Measurements from ENCODE around the gene CD68.

Gene CD68

DNA sequence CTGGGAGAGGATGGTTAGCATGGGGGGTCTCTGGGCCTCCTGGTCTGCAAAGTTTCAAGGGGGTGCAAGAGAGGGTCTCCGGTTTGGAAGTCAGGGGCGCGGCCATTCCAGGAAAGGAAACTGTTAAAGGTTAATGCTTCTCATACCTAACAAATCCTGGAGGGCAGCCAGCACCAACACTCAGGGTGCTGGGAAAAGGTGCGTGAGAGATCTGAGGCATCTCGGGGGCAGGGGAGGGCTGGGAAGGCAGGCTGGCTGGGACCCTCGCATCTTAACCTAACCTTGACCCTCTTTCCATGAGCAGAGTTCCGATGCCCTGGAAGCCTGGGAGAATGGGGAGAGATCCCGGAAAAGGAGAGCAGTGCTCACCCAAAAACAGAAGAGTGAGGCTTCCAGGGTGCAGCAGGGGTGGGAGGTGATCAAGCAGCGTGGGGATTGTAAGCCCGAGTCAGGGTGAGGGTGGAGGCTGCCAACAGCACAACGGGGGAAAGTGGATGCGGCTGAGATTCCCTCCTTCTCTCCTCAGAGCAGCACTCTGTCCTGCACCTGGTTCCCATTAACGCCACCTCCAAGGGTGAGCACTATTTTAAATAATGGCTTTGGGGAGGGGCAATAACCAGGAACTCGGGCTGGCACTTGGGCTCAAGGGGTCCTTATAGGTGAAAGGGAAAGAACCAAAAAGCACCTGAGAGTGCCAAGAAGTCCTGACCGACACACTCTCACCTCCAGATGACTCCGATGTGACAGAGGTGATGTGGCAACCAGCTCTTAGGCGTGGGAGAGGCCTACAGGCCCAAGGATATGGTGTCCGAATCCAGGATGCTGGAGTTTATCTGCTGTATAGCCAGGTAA lies 19.9 kb upstream of the CD68 start:
- DNase-seq (ENCODE audit: low read depth): no peak

GRCh38 chr17:7560172-7561027 lies 19.0 kb upstream of the CD68 start:
- DNase-seq (ENCODE audit: low read depth): peak; percentile 63

GRCh38 chr17:7561028-7561575 lies 18.3 kb upstream of the CD68 start:
- DNase-seq (ENCODE audit: low read depth): peak; percentile 84

GRCh38 chr17:7561589-7562207 lies 17.7 kb upstream of the CD68 start, which contains the start of gene SENP3:
TSS of gene SENP3 (plus strand) at chr17:7561919. CDS start at chr17:7563077, 1,158 bp downstream.
- peak; percentile 94 for DNase-seq (ENCODE audit: low read depth)

DNA sequence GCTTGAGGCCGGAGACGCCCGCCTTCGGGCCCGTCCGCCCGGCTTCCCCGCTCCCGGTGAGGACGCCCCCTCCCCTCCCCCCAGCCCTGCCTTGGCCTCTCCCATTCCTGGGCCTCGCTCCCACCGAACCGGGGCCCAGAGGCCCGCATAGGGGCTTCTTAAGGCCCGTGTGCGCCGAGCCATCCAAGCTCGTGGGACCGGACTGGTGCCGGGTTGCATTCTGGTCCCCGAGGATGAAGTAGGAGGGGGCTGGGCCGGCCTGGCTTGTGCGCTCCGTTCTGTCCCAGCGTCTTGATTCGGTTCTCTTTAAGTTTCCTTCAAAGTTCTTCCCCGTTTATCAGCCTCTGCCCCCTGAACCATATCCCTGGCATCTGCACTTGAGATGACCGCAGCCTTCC lies 17.2 kb upstream of the CD68 start:
- no peak for DNase-seq (ENCODE audit: low read depth)

- DNase-seq (ENCODE audit: low read depth): no peak
Measured at GRCh38 chr17:7563115-7563869, 16.1 kb upstream of the CD68 start.

DNA sequence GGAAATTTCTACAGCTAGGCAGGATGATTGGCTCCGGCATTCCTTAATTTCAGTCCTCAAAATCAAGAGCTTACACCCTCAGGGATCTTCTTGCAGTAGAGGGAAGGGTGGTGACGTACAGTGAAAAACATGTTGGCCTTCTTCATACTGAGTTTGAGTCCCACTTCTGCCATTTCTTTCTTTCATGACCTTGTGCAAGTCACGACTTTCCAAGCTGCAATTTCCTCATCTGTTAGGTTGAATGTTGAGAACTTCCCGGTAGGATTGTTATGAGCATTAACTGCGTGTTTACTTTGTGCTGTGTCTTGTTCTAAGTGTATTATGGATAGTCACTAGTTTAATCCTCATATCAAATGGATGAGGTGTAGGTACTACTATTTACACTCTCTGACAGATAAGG lies 9.9 kb upstream of the CD68 start:
- no peak for DNase-seq (ENCODE audit: low read depth)

GRCh38 chr17:7570351-7570750 lies 9.1 kb upstream of the CD68 start:
- no peak for DNase-seq (ENCODE audit: low read depth)

DNA sequence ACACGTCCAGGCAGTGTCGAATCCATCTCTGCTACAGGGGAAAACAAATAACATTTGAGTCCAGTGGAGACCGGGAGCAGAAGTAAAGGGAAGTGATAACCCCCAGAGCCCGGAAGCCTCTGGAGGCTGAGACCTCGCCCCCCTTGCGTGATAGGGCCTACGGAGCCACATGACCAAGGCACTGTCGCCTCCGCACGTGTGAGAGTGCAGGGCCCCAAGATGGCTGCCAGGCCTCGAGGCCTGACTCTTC lies 7.2 kb upstream of the CD68 start:
- no peak for DNase-seq (ENCODE audit: low read depth)

- DNase-seq (ENCODE audit: low read depth): peak; percentile 100
Measured at GRCh38 chr17:7572588-7573323, 6.7 kb upstream of the CD68 start.

GRCh38 chr17:7573324-7574080 lies 5.9 kb upstream of the CD68 start:
- DNase-seq (ENCODE audit: low read depth): peak; percentile 82

DNA sequence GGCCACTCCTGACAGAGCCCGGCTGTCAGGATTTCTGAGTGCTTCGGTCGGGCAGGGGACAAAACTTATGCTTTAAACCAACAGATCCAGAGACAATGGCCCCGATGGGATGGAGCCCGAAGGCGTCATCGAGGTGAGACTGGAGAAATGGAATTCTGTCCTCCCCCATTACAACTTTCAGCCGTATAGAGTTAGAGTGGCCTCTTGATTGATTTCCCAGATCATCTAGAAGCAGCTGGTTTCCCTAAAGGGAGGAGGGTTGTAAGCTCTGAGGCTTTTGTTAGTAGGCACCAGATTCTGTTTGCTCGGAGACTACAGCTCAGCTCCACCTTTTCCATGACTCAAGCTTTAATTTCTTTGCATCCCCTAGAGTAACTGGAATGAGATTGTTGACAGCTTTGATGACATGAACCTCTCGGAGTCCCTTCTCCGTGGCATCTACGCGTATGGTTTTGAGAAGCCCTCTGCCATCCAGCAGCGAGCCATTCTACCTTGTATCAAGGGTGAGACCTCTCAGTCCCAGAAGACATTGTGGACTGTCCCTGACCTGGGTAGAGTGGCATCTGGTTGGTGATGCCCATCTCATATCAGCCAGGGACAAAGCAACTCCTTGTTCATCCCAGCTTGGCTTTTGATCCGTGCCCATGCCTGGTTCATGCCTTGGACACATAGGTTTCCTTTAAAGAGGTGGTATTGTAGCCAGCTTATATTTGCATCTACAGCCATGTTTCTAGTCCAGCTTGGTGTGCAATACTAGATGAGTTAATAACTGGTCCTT lies 5.1 kb upstream of the CD68 start:
- DNase-seq (ENCODE audit: low read depth): no peak

DNA sequence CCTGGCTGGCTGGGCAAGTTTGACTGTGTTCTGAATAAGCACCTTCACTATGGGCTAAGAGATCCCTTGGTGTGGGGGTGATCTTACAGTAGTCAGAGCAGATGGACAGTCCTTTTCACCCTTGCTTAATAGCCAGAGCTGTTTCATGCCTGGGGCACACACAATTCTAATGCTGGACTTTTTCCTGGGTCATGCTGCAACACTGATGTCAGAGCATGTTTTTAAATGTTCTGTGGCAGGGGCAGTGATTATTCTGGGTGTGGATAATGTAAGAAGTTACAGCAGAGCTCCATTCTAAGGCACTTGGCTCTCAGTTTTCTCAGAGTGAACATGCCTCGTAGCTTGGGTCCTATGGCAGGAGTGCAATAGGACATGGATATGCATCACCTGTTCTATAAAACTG lies 4.0 kb upstream of the CD68 start:
- no peak for DNase-seq (ENCODE audit: low read depth)

DNA sequence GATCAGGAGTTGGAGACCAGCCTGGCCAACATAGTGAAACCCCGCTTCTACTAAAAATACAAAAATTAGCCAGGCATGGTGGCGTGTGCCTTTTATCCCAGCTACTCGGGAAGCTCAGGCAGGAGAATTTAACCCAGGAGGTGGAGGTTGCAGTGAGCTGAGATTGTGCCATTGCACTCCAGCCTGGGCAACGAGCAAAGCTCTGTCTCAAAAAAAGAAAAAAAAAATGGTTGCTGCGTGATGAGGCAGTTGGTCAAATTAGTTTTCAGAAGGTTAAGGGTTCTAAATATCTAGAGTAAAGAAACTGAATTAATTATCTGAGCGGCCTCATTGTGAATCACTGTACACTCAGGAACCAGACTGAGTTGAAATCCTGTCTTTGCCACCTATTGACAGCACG lies 3.5 kb upstream of the CD68 start:
- DNase-seq (ENCODE audit: low read depth): no peak

DNA sequence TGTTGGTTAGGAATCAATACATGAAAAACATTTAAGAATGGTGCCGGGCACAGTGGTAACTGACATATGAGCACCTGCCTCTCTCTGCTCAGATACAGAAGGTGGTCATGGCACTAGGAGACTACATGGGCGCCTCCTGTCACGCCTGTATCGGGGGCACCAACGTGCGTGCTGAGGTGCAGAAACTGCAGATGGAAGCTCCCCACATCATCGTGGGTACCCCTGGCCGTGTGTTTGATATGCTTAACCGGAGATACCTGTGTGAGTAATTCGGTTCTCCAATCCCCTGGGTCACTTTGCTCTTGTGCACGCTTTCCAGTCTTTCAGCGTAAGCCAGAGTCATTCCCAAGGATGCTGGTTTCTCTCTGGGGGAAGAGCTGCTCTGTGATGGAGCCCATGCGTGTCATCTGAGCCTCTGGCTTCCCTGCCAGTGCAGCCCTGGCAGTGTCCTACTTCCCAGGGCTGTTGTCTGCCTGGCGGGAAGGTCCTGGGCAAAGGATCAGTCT lies 3.0 kb upstream of the CD68 start:
- no peak for DNase-seq (ENCODE audit: low read depth)

GRCh38 chr17:7577327-7578199 lies 1.9 kb upstream of the CD68 start:
- DNase-seq (ENCODE audit: low read depth): no peak

DNA sequence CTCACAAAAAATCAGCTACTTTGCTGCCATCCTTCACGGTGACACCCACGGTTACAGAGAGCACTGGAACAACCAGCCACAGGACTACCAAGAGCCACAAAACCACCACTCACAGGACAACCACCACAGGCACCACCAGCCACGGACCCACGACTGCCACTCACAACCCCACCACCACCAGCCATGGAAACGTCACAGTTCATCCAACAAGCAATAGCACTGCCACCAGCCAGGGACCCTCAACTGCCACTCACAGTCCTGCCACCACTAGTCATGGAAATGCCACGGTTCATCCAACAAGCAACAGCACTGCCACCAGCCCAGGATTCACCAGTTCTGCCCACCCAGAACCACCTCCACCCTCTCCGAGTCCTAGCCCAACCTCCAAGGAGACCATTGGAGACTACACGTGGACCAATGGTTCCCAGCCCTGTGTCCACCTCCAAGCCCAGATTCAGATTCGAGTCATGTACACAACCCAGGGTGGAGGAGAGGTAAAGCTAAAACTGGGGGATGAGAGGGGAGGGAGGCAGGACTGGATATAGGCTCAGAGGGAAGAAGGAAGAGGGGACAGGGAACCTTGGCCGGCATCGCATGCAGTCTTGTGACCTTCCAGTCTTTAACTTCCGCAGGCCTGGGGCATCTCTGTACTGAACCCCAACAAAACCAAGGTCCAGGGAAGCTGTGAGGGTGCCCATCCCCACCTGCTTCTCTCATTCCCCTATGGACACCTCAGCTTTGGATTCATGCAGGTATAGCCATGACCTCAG lies 581 bp downstream of the CD68 start:
- no peak for DNase-seq (ENCODE audit: low read depth)

All from activated T-cell treated with anti-CD3 and anti-CD28 coated beads for 48 hours (primary cell).